ENCODE data around the gene LNPK.
"Not testable (repeated sequence)": the region's sequence is repeated elsewhere in the genome, so short reads cannot be mapped to it uniquely, and the experiment has no call there.

Gene LNPK

DNA sequence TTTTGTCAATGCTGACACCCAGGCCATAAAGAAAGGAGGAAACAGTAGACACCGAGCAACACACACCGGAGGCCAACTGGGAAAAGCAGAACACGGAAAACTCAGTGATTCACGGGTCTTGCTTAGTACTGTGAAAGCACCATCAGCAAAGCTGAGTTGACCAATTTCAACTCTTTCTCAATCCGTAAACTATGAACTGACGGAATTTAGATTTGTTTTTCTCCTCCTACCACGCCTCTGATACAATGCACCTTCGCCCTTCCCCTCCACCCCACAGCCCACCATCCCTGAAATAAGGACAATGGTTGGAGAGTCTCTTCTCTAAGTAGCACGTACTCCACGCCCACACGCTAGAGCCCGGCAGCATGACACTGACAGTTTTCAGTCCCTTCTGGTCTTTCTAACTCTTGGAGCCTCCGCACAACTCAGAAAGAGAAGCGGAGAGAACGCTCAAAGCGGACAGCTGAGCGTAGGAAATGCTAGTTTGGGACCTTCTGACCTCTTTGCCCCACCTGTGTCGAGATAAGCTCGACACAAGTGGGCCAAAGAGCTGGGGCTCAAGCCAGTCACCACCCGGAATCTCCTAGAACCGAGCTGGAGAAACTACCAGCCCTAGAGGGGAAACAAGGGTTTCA is 669 bp downstream of the LNPK start:
- TF ChIP-seq CTCF (IDR thresholded peaks at IDR 0.05; ENCODE audit: extremely low read depth, missing control alignments): no peak
- DNase-seq (ENCODE audit: low spot score): peak; percentile 47

DNA sequence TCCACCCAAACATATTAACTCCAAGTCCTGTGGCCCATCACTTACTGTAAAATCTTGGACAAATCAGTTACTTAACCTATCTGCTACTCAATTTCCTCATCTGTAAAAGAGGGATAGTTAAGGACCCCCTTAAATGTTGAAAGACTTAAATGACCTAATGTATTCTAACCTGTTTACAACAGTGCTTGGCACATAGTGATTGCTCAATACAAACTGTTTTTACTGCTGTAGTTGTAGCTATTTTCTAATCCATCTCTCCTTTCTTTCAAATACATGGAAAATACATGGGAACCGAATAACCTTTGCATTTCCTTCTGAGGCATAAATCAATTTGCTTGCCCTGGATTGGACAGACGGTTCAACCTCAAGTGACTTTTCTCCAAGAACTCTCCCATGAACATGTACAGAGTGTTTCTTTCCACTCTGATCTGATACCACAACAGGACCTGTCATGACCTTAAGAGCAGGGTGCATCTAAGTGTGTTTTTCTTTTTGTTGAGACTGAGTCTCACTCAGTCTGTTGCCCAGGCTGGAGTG is 2.7 kb downstream of the LNPK start:
- no peak for DNase-seq (ENCODE audit: low spot score)
- TF ChIP-seq CTCF (IDR thresholded peaks at IDR 0.05; ENCODE audit: extremely low read depth, missing control alignments): no peak

DNA sequence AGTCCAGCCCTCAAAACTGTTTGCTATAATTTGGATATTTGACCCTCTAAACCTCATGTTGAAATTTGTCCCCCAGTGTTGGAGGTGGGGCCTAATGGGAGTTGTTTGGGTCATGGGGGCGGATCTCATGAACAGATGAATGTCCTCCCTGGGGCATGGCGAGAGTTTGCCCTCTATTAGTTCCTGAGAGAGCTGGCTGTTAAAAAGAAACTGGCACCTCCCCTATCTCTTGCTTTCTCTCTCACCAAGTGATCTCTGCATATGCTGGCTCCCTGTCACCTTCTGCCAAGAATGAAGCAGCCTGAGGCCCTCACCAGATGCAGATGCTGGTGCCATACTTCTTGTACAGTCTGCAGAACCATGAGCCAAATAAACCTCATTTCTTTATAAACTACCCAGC is 12.0 kb downstream of the LNPK start:
- DNase-seq (ENCODE audit: low spot score): no peak

GRCh38 chr2:175987126-175987525 is 14.9 kb downstream of the LNPK start:
- DNase-seq (ENCODE audit: low spot score): not testable (repeated sequence)

More for the DNA sequence above, 12.0 kb downstream of the LNPK start:
- TF ChIP-seq CTCF (IDR thresholded peaks at IDR 0.05; ENCODE audit: extremely low read depth, missing control alignments): no peak

DNA sequence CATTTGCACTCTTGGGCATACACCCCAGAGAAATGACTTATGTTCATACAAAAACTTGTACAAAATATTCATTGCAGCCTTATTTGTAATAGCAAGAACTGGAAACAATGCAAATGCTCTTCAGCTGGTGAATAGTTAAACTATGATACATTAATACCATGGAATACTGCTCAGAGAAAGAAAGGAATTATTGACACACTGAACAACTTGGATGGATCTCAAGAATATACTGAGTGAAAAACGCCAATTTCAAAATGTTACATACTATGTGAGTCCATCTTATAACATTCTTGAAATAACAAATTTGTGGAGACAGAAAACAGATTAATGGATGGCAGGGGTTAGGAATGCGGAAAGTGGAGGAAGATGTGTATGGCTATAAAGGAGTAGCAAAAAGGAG is 17.2 kb downstream of the LNPK start:
- no peak for TF ChIP-seq CTCF (IDR thresholded peaks at IDR 0.05; ENCODE audit: extremely low read depth, missing control alignments)

GRCh38 chr2:175981551-175981950 is 20.5 kb downstream of the LNPK start:
- DNase-seq (ENCODE audit: low spot score): no peak
- no peak for TF ChIP-seq CTCF (IDR thresholded peaks at IDR 0.05; ENCODE audit: extremely low read depth, missing control alignments)

More for the DNA sequence above, 17.2 kb downstream of the LNPK start:
- no peak for DNase-seq (ENCODE audit: low spot score)

DNA sequence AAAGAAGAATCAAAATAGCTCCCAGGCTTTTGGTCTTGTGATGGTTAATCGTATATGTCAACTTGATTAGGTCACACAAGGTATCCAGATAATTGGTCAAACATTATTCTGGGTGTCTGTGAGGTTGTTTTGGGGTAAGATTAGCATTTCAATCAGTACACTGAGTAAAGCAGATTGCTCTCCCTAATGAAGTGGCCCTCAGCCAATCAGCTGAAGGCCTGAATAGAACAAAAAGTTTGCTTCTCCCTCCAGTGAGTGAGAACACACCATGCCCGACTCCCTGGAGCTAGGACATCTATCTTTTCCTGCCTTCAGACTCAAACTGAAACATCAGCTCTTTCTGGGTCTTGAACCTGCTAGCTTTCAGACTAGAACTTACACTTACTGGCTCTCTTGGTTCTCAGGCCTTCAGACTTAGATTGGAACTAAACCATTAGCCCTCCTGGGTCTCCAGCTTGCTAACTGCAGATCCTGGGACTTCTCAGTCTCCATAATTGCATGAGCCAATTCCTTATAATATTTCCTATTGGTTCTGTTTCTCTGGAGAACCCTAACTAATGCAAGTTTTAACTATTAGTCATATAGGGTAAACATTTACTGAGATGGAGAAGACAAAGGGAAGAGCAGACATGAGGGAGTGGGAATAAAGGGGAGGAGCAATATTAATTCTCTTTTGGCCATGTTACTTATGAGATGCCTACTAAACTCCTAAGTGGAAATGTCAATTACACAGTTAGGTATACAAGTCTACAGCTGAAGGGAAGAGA is 25.5 kb downstream of the LNPK start:
- TF ChIP-seq CTCF (IDR thresholded peaks at IDR 0.05; ENCODE audit: extremely low read depth, missing control alignments): no peak
- DNase-seq (ENCODE audit: low spot score): no peak
